GM12891 (cell line): ENCODE measurements around the gene RPL10.

Experiments
- PAX5 ChIP-seq: IDR thresholded peaks from 2 replicates; pipeline ENCODE4 v1.6.1; 2011; ENCODE audit warnings: low read length, moderate library complexity, mild to moderate bottlenecking; ENCODE audit not compliant: insufficient read depth, severe bottlenecking
- POLR2A ChIP-seq: IDR thresholded peaks from 2 replicates; pipeline ENCODE4 v1.6.1; 2011; ENCODE audit warnings: low read depth, low read length, control low read depth
- POLR2AphosphoS5 ChIP-seq: IDR thresholded peaks from 2 replicates; pipeline ENCODE4 v1.6.1; 2011; ENCODE audit warnings: low read depth, low read length, control low read depth
- SPI1 ChIP-seq: IDR thresholded peaks from 2 replicates; pipeline ENCODE4 v1.6.1; 2011; ENCODE audit warnings: low read depth, low read length, control low read depth
- TAF1 ChIP-seq: IDR thresholded peaks from 2 replicates; pipeline ENCODE4 v1.6.1; 2011; ENCODE audit warnings: low read depth, low read length, control low read depth

- no peak for TF ChIP-seq POLR2A
- no peak for TF ChIP-seq TAF1
- TF ChIP-seq POLR2AphosphoS5, result no peak
- TF ChIP-seq SPI1, result no peak
- TF ChIP-seq PAX5, result no peak
Observed at GRCh38 chrX:154383359-154384283, 14.6 kb upstream of the RPL10 start.
